Tibial nerve (tissue), 3 donors: ENCODE measurements around the gene ZBTB22.
"Not testable (repeated sequence)": the region's sequence is repeated elsewhere in the genome, so short reads cannot be mapped to it uniquely, and the experiment has no call there.

ENCODE experiments used
- POLR2A ChIP-seq, 2 donors: fragments of 450-650 bp; IDR thresholded peaks; one replicate each; pipeline ENCODE4 v1.6.1; 2017; ENCODE audit warnings: antibody characterized with exemption in 2 of 2, mild to moderate bottlenecking in 2 of 2, moderate library complexity in 2 of 2
- TF ChIP-seq, protein P1 (sequence below), 5 experiments: fragments of 200-600 bp in 3 of 5; fragments of 450-650 bp in 2 of 5; sonication (generic) in 3 of 5; IDR thresholded peaks; one replicate each; pipeline ENCODE4 v1.5.1; 2016 to 2019; ENCODE audit warnings: antibody characterized with exemption in 5 of 5, mild to moderate bottlenecking in 3 of 5, moderate library complexity in 2 of 5

DNA sequence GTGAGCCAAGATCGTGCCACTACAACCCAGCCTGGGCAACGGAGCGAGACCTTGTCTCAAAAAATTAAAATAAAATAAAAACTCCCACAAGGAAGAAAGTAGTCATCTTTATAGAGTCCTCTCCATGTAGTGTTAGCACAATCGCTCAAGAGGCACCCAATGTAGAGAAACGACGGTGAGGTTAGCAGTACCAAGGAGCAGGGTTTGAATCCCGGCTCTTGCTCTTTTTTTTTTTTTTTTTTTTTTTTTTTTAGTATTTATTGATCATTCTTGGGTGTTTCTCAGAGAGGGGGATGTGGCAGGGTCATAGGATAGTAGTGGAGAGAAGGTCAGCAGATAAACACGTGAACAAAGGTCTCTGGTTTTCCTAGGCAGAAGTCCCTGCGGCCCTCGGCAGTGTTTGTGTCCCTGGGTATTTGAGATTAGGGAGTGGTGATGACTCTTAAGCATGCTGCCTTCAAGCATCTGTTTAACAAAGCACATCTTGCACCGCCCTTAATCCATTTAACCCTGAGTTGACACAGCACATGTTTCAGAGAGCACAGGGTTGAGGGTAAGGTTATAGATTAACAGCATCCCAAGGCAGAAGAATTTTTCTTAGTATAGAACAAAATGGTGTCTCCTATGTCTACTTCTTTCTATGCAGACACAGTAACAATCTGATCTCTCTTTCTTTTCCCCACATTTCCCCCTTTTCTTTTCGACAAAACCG lies 39.8 kb upstream of the ZBTB22 start:
- TF ChIP-seq, protein P1, sequence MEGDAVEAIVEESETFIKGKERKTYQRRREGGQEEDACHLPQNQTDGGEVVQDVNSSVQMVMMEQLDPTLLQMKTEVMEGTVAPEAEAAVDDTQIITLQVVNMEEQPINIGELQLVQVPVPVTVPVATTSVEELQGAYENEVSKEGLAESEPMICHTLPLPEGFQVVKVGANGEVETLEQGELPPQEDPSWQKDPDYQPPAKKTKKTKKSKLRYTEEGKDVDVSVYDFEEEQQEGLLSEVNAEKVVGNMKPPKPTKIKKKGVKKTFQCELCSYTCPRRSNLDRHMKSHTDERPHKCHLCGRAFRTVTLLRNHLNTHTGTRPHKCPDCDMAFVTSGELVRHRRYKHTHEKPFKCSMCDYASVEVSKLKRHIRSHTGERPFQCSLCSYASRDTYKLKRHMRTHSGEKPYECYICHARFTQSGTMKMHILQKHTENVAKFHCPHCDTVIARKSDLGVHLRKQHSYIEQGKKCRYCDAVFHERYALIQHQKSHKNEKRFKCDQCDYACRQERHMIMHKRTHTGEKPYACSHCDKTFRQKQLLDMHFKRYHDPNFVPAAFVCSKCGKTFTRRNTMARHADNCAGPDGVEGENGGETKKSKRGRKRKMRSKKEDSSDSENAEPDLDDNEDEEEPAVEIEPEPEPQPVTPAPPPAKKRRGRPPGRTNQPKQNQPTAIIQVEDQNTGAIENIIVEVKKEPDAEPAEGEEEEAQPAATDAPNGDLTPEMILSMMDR (IDR thresholded peaks at IDR 0.05) = not testable (repeated sequence)
- TF ChIP-seq POLR2A (IDR thresholded peaks at IDR 0.05) = not testable (repeated sequence)
